Measurements from ENCODE around the gene ANKRD11.

- no peak for TF ChIP-seq CTCF (conservative IDR thresholded peaks at IDR 0.05 in 1 of 2, IDR thresholded peaks at IDR 0.05 in 1 of 2; ENCODE audit: low read depth in 1 of 2, low read length in 2 of 2)
- TF ChIP-seq EZH2 (IDR thresholded peaks at IDR 0.05; ENCODE audit: low read length, missing control alignments): no peak
These were observed 144.7 kb downstream of the ANKRD11 start for GRCh38 chr16:89345642-89346150.
